Right atrium auricular region (tissue), 2 donors: ENCODE measurements around the gene FAM210A. TPM values are rescaled to one million over a fixed set of nuclear protein-coding genes. Genes with fewer than 3 reads are reported as not detected.

Experiments
- DNase-seq: peaks from one replicate; pipeline ENCODE4 v3.0.0-alpha.2; 2019; ENCODE audit warnings: low spot score
- H3K27ac ChIP-seq, 2 donors: fragments of 200-600 bp; sonication (generic); 1 replicate in 1 of 2; 2 replicates in 1 of 2; pipeline ENCODE4 v1.5.1; 2016 to 2019
- H3K27me3 ChIP-seq, 2 donors: fragments of 200-600 bp; sonication (generic); one replicate each; pipeline versions ENCODE4 v1.5.1 to v1.6.0; 2017 to 2019
- H3K36me3 ChIP-seq: fragments of 200-600 bp; sonication (generic); one replicate; pipeline ENCODE4 v1.5.1; 2016
- H3K4me1 ChIP-seq, 2 donors: fragments of 200-600 bp; sonication (generic); one replicate each; pipeline versions ENCODE4 v1.5.1 to v1.6.0; 2017 to 2019
- H3K4me3 ChIP-seq, 2 donors: fragments of 200-600 bp; sonication (generic); 1 replicate in 1 of 2; 2 replicates in 1 of 2; pipeline ENCODE4 v1.5.1; 2017 to 2019; ENCODE audit warnings: mild to moderate bottlenecking in 1 of 2, moderate library complexity in 1 of 2
- H3K9me3 ChIP-seq, 2 donors: fragments of 200-600 bp; sonication (generic); one replicate each; pipeline ENCODE4 v1.5.1; 2019
- CTCF ChIP-seq, 2 donors: fragments of 200-600 bp; sonication (generic); IDR thresholded peaks; one replicate each; pipeline ENCODE4 v1.5.1; 2019; ENCODE audit warnings: antibody characterized with exemption in 2 of 2
- total RNA-seq, 2 donors: library from RNA; depleted of rRNA; stranded (reverse); fragments of >200 nt; gene quantifications; one replicate each; pipeline ENCODE4 v1.1.0, GENCODE V29; 2016

The FAM210A gene
- total RNA-seq, 2 donors from 2014 or later, result 31.8 to 40.8 TPM

DNA sequence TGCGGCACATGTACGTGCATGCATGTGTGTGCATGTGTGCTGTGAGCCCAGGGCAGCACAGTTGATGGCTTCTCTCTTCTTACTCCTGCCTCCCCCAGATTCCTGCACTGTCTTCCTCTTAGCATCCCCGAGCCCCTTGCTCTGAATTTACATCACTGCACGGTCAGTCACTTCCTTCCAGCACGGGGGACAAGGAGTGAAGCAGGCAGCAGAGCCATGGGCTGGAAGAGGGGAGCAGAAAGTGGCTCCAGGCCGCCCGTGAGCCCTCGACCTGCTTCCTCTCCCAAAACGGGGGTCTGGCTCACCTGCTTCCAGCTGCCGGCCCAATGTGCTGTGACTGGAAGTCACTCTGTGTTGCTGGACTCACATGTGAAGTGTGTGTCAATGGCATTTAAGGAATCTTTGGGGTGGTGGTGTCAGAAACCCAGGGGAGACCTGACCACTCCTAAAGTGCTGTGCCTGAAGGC lies 106.1 kb downstream of the FAM210A start:
- peak; percentile 47 for DNase-seq
- TF ChIP-seq CTCF (IDR thresholded peaks at IDR 0.05), result no peak
- peaks cover 7% of the 10 kb centered on the region for H3K36me3 ChIP-seq

GRCh38 chr18:13619505-13620205 lies 106.7 kb downstream of the FAM210A start:
- Histone ChIP-seq H3K27me3 (no peaks in the 10 kb centered on the region), H3K4me1 (peaks cover 3 to 36% of the 10 kb centered on the region in 2 donors), H3K9me3 (no peaks in the 10 kb centered on the region), H3K27ac (no peak overlapping the region), H3K4me3 (no peak overlapping the region), H3K36me3 (peaks cover 7% of the 10 kb centered on the region)
- no peak for TF ChIP-seq CTCF (IDR thresholded peaks at IDR 0.05)
- peak; percentile 46 for DNase-seq

More for the DNA sequence above, 106.1 kb downstream of the FAM210A start:
- no peaks in the 10 kb centered on the region for H3K9me3 ChIP-seq
- peaks cover 0 to 31% of the 10 kb centered on the region in 2 donors for H3K4me1 ChIP-seq
- no peak overlapping the region for H3K27ac ChIP-seq
- H3K27me3 ChIP-seq, result no peaks in the 10 kb centered on the region
- no peak overlapping the region for H3K4me3 ChIP-seq

DNA sequence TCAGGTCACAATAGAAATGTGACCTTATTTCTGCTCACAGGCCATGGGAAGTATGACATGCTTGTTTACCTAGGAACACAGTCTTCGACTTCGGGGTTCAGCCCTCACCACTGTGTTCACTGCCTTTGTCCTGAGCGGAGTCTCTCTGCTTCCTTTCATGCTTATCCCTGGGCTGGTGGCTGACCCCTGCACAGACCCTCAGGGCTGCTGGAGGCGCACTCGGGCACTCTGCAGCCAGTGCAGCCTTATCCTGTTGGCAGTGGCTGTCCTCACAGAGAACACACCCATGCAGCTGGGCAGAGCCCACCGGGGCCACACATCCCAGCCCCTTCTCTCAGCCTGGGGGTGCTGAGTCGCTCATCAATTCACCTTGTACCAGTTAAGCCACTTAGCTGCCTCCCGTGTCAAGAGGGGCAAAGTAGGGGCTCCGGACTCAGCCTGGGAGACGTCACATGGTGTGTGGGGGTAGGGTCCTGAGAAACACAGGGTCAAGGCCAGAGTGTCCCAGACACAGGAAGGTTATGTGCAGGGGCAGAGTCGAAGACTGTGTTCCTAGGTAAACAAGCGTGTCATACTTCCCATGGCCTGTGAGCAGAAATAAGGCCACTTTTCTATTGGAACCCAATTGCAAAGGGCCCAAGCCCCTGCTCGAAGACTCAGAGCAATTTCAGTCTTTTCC lies 107.5 kb downstream of the FAM210A start:
- peak overlapping the region in 1 of 2 donors; percentile 11 for H3K27ac ChIP-seq
- no peak for TF ChIP-seq CTCF (IDR thresholded peaks at IDR 0.05)
- no peaks in the 10 kb centered on the region for H3K27me3 ChIP-seq
- peaks cover 3 to 44% of the 10 kb centered on the region in 2 donors for H3K4me1 ChIP-seq
- DNase-seq, result peak; percentile 55
- H3K36me3 ChIP-seq, result peaks cover 7% of the 10 kb centered on the region
- H3K4me3 ChIP-seq, result no peak overlapping the region
- H3K9me3 ChIP-seq, result no peaks in the 10 kb centered on the region

DNA sequence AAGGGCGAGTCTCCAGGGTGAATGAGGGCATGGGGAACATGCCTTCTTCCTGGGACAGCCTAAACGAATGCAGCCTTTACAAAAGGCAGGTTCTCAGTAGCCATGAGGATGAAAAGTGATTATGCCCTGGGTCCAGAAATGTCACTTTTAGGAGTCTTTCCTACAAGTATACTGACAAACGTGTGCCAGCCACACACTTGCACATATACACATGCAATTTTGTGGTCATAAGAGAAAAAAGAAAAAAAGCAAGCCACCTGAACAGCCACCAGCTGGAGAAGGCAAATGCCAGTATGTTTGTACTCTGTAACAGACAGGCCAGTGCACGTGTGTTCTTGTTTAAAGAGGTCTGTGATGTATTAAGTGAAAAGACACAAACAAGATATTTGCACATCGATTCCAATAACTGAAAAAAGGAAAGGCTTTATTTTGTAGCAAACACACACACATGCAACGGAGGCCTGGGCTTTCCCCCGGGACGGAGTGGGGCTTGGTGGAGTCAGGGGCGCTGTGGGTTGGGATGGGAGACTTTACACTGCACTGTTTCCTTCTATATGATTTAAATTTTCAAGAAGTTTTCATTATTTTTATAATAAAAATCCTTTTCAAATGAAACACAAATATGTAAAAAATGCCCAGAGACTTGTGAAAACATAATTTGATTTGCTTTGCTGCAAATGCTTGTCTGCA lies 108.4 kb downstream of the FAM210A start:
- no peak for TF ChIP-seq CTCF (IDR thresholded peaks at IDR 0.05)
- peaks cover 3 to 53% of the 10 kb centered on the region in 2 donors for H3K4me1 ChIP-seq

DNA sequence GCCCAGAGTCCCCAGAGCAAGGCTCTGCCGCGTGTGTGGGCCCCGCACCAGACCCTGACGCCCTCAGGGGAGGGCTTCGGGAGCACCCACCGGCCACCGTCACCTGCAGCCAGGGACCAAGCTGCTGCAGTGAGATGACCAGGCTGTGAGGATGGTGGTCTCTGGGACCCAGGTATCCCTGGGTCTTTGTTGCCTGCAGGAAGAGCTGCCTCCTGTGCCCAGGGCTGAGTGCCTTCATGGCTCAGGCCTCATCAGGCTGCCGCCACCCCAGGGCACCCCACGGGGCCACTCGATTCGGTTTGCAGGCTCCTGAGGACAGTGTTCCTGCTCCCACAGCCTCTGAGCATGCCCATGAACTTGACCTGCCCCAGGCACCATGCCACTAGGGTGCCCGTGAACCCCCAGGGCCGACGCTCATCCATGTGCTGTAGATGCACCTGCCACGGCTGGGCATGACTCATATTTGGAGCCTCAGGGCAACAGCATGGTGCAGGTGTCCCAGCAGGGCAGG lies 109.8 kb downstream of the FAM210A start:
- H3K36me3 ChIP-seq, result no peaks in the 10 kb centered on the region
- H3K4me3 ChIP-seq, result no peak overlapping the region
- no peaks in the 10 kb centered on the region for H3K27me3 ChIP-seq
- H3K27ac ChIP-seq, result peak overlapping the region; percentile 92 to 96
- H3K9me3 ChIP-seq, result no peaks in the 10 kb centered on the region
- H3K4me1 ChIP-seq, result peaks cover 3 to 67% of the 10 kb centered on the region in 2 donors
- DNase-seq, result peak; percentile 48
- TF ChIP-seq CTCF (IDR thresholded peaks at IDR 0.05), result no peak

More for the DNA sequence above, 108.4 kb downstream of the FAM210A start:
- Histone ChIP-seq H3K27me3 (no peaks in the 10 kb centered on the region), H3K27ac (peak overlapping the region in 1 of 2 donors; percentile 11), H3K9me3 (no peaks in the 10 kb centered on the region), H3K4me3 (no peak overlapping the region), H3K36me3 (peaks cover 4% of the 10 kb centered on the region)
- peak; percentile 44 for DNase-seq
